Fibroblast of pulmonary artery (primary cell): ENCODE data around the gene SUMF1.
A peak's percentile ranks its signal among the peaks of the same experiment; 100 is the strongest.

Experiments
- DNase-seq: peaks from one replicate; pipeline ENCODE4 v3.0.0-alpha.2; 2010; ENCODE audit warnings: low read depth
- H3K4me3 ChIP-seq: replicated peaks from 2 replicates; pipeline ENCODE4 v1.5.1; 2011; ENCODE audit warnings: low read depth, mild to moderate bottlenecking, control low read depth, low read length, moderate library complexity
- CTCF ChIP-seq: IDR thresholded peaks from 2 replicates; pipeline ENCODE4 v1.5.1; 2011; ENCODE audit warnings: mild to moderate bottlenecking, control low read depth, low read length, inconsistent platforms; ENCODE audit errors: missing control alignments

Gene SUMF1

GRCh38 chr3:4321732-4322131 is 145.3 kb downstream of the SUMF1 start:
- no peak overlapping the region for H3K4me3 ChIP-seq
- no peak for TF ChIP-seq CTCF
- DNase-seq: no peak

DNA sequence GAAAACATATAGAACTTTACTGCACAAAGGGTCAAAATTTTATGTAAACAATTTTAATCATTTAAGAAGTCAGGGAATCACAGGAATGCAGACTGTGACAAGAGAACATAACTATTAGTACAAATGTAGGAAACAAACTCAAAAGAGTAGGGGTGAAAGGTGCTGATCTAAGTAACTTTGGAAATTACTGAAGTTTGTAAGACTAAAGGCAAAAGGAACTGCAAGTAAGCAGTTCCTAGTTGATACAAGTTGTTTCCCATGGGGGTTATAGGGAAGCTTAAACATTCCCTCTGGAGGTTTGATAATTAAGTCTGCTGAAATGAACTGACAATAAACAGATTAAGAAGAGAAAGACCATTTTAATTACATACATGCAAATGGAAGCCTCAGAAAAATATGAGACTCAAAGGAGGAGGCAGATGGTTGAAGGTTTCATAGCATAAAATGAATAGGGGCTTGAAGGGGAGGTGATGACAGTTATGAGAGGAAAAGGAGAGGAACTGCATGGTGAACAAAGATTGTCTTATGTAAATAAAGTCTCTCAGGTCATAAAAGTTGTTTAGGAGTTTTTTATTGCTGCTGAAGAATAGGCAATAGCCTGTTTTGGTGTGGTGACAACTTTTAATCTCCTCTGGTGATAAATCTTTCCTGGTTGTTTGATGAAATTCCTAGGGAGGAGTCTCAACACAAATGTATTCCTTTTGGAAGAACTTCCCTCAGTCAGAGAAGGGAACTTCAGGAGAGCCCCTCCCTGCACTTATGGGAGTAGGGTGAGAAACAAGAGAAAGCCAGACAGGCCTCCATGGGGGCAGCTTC is 146.8 kb downstream of the SUMF1 start:
- H3K4me3 ChIP-seq: no peak overlapping the region
- TF ChIP-seq CTCF: no peak
- peak; percentile 10 for DNase-seq

DNA sequence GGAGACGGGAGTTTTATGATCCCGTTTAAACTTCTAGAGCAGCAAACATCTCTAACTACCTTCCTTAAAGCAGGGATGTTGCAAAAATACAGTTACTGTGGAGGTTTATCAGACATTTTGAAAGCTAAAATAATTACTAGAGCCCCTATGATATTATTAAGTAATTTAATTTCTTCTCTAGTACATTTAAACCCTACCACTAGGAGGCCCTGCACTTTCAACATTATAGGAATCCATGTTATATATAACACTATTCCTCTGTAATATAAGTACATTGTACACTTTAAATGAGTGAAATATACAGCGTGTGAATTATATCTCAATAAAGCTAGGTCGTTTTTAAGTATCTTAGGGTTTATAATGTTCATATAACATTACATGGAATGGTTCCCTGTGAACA is 152.4 kb downstream of the SUMF1 start:
- H3K4me3 ChIP-seq: no peak overlapping the region
- no peak for DNase-seq
- TF ChIP-seq CTCF: peak; percentile 50

DNA sequence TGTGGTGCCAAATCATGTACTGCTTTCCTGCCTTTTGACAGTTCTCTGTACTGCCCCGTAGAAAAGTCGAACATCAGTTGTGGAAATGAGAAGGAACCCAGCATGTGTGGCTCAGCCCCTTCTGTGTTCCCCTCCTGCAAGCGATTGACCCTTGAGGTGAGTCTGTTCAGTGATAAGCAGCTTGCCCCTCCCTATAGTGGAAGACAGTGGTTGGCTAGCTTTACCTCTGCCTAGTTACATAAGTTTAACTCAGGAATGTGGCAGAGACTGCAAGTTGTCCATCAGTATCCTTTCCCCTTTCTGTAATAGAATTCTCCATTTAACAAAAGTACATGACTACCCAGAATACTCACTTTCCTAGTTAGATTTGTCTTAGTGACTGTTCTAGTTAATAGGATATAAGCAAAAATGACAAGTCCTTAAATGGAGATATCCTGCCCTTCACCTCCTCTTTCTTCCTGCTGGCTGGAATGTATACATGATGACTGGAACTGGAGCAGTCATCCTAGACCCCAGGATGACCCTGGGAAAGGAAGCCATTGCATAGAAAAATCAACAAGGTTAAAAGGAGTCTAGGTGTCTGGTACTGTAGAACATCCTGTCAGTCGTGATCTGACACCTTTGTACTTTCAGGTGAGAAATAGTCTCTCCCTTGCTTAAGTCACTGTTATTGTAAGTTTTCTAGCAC is 153.3 kb downstream of the SUMF1 start:
- no peak for TF ChIP-seq CTCF
- DNase-seq: no peak
- no peak overlapping the region for H3K4me3 ChIP-seq

- H3K4me3 ChIP-seq: no peak overlapping the region
- no peak for DNase-seq
- TF ChIP-seq CTCF: no peak
Measured at GRCh38 chr3:4311496-4311895, 155.6 kb downstream of the SUMF1 start.
